Spleen (tissue), 11 donors: ENCODE data around the gene TSPAN33. TPM values are rescaled to one million over a fixed set of nuclear protein-coding genes. Genes with fewer than 3 reads are reported as not detected.

Source experiments
- DNase-seq: peaks from one replicate; pipeline ENCODE4 v3.0.0-alpha.2; 2020
- H3K27ac ChIP-seq, 8 donors: fragments of 200-600 bp; sonication (generic) in 7 of 8; 1 replicate in 4 of 8; 2 replicates in 4 of 8; pipeline versions ENCODE4 v1.5.0 to v1.8.0; 2016 to 2021; ENCODE audit warnings: inconsistent platforms in 4 of 8, mild to moderate bottlenecking in 4 of 8, moderate library complexity in 1 of 8
- H3K27me3 ChIP-seq, 7 donors: fragments of 200-600 bp; sonication (generic) in 6 of 7; replicated peaks in 1 of 7; 1 replicate in 4 of 7; 2 replicates in 3 of 7; pipeline versions ENCODE4 v1.5.0 to v1.8.0; 2016 to 2021; ENCODE audit warnings: inconsistent platforms in 3 of 7, mild to moderate bottlenecking in 1 of 7
- H3K36me3 ChIP-seq, 6 donors: fragments of 200-600 bp; sonication (generic) in 5 of 6; 1 replicate in 4 of 6; 2 replicates in 2 of 6; pipeline versions ENCODE4 v1.5.0 to v1.8.0; 2016 to 2021; ENCODE audit warnings: inconsistent platforms in 2 of 6
- H3K4me1 ChIP-seq, 6 donors: fragments of 200-600 bp; sonication (generic) in 5 of 6; 1 replicate in 3 of 6; 2 replicates in 3 of 6; pipeline versions ENCODE4 v1.5.0 to v1.8.0; 2016 to 2021; ENCODE audit warnings: inconsistent platforms in 3 of 6
- H3K4me3 ChIP-seq, 8 donors: fragments of 200-600 bp; sonication (generic) in 7 of 8; 1 replicate in 4 of 8; 2 replicates in 4 of 8; pipeline versions ENCODE4 v1.5.0 to v1.8.0; 2016 to 2021; ENCODE audit warnings: inconsistent platforms in 4 of 8, mild to moderate bottlenecking in 4 of 8, moderate library complexity in 2 of 8
- H3K9me3 ChIP-seq, 8 donors: fragments of 200-600 bp; sonication (generic) in 7 of 8; 1 replicate in 4 of 8; 2 replicates in 4 of 8; pipeline versions ENCODE4 v1.5.0 to v1.8.0; 2016 to 2021; ENCODE audit warnings: inconsistent platforms in 4 of 8
- CTCF ChIP-seq, 11 experiments: fragments of 200-600 bp in 7 of 11; fragments of 450-650 bp in 4 of 11; sonication (generic) in 4 of 11; IDR thresholded peaks in 8 of 11; conservative IDR thresholded peaks in 3 of 11; 1 replicate in 7 of 11; 2 replicates in 4 of 11; pipeline versions ENCODE4 v1.4.0 to v1.8.0; 2016 to 2021; ENCODE audit warnings: antibody characterized with exemption in 11 of 11, inconsistent platforms in 4 of 11, mild to moderate bottlenecking in 1 of 11
- POLR2A ChIP-seq, 3 donors: fragments of 450-650 bp; IDR thresholded peaks; one replicate each; pipeline ENCODE4 v1.5.1; 2017; ENCODE audit warnings: antibody characterized with exemption in 3 of 3, mild to moderate bottlenecking in 1 of 3
- POLR2AphosphoS5 ChIP-seq, 3 donors: sonication (generic); formaldehyde crosslinking; IDR thresholded peaks; one replicate each; pipeline ENCODE4 v1.5.1; 2017; ENCODE audit warnings: antibody characterized with exemption in 3 of 3
- WGBS, 5 donors: extraction: QIAGEN DNeasy Blood & Tissue Kit in 3 of 5; methylation state at CpG; one replicate each; pipeline versions ENCODE4 v1.1.5 to v1.1.7; 2013 to 2018; 5-methylcytosine and 5-hydroxymethylcytosine counted together
- intact Hi-C: fragments of 100-400 bp; cut with DNase I; formaldehyde crosslinking; loops from one replicate; pipeline ENCODE4 v1.15.0; 2023; ENCODE audit warnings: low total_unique reads
- polyA plus RNA-seq, 3 donors: library from polyadenylated mRNA; stranded (reverse); fragments of 200-250 nt; gene quantifications; one replicate each; pipeline ENCODE4 v1.2.1, GENCODE V29; 2013
- total RNA-seq, 7 donors: library from RNA; depleted of rRNA in 3 of 7; stranded (reverse); fragments of >200 nt in 3 of 7; fragmentation: NEBNext Ultra II Directional in 4 of 7; extraction: Animal tissue kit (Norgen Biotek cat#: 25700) in 4 of 7; gene quantifications; one replicate each; pipeline versions ENCODE4 v1.1.0 to v1.2.1, GENCODE V29; 2016 to 2021
- donor health status: healthy with polysubstance abuse.
- donor health status: DM: no; HTN: no; CAD: no; lungs with moderate emphysema.
- donor health status: DM: no; HTN: no; CAD: no.
- donor health status: Bipolar disorder and iron deficiency.
- donor health status: healthy.
- donor health status: DM: no; HTN: no; CAD: no.
- donor health status: DM: yes; HTN: yes; CAD: no.

Gene TSPAN33
- total and polyA plus RNA-seq, 10 donors = 37.0 to 57.9 (median 47.2) TPM

DNA sequence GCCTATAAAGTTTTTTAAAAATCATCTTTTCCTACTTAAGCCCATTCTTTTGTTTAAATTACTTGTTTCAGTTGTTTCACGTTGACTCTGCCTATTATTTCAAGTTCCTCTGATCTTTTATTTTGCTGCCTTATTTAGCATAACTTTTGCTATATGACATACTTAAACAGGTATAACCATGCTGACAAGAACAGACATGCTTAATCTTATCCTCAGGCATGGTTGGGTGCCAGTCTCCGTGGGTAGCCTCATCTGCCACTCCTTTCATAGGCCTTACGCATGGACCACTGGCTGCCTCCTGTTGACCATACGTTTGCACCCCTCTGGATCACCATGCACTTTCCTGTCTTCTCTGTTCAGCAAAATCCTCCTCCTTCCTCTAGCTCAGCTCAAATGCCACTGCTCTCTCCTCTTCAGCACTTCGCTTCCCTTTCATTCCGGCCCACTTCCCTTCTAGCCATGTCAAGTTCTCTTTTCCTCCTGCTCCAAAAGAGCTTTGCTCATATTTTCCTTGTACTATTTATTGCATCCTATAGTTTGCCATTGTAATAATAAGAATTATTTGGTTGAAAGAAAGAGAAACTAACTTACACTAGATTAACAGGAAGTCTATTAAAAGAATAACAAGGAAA, 10.0 kb upstream of the TSPAN33 start:
- no peaks in the 10 kb centered on the region for H3K36me3 ChIP-seq

DNA sequence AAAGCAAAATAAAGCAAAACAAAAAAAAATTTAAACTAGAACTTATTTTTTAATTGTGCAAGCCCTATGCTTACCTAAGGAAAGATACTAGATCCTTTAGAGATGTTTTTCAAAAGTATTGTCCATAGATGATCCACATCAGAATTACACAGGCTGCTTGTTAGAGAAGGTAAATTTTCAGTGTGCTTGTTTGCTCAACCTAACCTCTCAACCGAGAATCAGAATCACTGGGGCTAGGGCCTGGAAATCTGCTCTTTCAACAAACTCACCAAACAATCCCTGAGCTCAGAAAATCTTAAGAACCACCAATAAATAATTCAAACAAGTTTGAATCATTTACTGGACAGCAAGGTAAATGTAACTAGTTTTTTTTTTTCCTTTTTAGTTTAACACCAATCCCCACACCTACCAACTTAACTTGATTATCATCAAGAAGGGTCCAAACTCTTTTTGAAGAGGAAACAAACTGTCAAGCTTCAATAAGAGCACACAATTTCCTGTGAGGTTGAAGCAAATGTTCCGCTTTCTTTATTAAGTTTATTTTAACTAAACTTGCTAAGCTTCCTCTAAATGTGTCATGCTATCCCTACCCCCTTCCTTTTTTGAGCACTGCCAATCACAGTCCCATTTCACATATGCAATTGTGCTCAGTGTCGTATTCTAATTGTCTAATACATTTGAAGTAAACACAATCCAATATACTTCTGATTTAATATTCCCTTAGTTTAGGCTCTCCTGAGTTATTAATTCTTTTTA, 7.4 kb upstream of the TSPAN33 start:
- no peak for DNase-seq
- no peak overlapping the region for H3K4me3 ChIP-seq
- peak overlapping the region; percentile 55 to 89 (median 80) for H3K27ac ChIP-seq
- no peak for TF ChIP-seq CTCF (IDR thresholded peaks at IDR 0.05 in 8 of 11, conservative IDR thresholded peaks at IDR 0.05 in 3 of 11)
- TF ChIP-seq POLR2A (IDR thresholded peaks at IDR 0.05) = peak in 1 of 3 donors; percentile 26
- H3K36me3 ChIP-seq = no peaks in the 10 kb centered on the region
- 16 to 25% (median 19%) methylated on average over 3 of the region's 3 CpGs for WGBS, 5 donors
- H3K4me1 ChIP-seq = peaks cover 12 to 64% (median 32%) of the 10 kb centered on the region in 6 donors
- H3K27me3 ChIP-seq = no peaks in the 10 kb centered on the region
- H3K9me3 ChIP-seq = no peaks in the 10 kb centered on the region
- intact Hi-C loops = no loop called here

More for the DNA sequence above, 10.0 kb upstream of the TSPAN33 start:
- H3K27ac ChIP-seq = peak overlapping the region; percentile 55 to 89 (median 80)
- no peak for DNase-seq
- TF ChIP-seq POLR2AphosphoS5 (IDR thresholded peaks at IDR 0.05) (no peak), CTCF (IDR thresholded peaks at IDR 0.05 in 8 of 11, conservative IDR thresholded peaks at IDR 0.05 in 3 of 11) (no peak), POLR2A (IDR thresholded peaks at IDR 0.05) (no peak)
- peaks cover 12 to 63% (median 32%) of the 10 kb centered on the region in 6 donors for H3K4me1 ChIP-seq
- 45 to 66% (median 53%) methylated on average over 6 of the region's 6 CpGs for WGBS, 5 donors
- H3K27me3 ChIP-seq = no peaks in the 10 kb centered on the region
- no peak overlapping the region for H3K4me3 ChIP-seq
- intact Hi-C loops = no loop called here
- H3K9me3 ChIP-seq = no peaks in the 10 kb centered on the region

DNA sequence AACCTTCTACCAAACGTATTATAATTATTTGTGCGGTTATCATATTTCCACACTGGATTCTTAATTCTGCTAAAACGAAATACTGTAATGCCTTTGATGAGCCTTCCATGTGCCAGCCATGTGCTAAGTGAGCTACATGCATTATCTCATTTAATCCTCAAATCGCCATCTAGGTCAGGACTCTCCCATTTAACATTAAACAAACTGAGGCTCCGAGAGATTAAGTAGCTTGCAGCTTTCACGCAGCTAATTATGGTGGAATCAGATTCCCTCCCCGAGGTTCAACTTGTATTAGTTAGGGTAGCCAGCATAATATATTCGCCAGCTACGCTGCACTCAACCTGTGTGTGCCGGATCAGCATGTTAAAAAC, 798 bp upstream of the TSPAN33 start:
- Histone ChIP-seq H3K4me1 (peaks cover 6 to 61% (median 45%) of the 10 kb centered on the region in 6 donors), H3K9me3 (no peaks in the 10 kb centered on the region), H3K27ac (no peak overlapping the region), H3K4me3 (peak overlapping the region in 6 of 8 donors; percentile 51 to 83 (median 56)), H3K27me3 (peaks cover 0 to 28% (median 10%) of the 10 kb centered on the region in 7 donors), H3K36me3 (peaks cover 0 to 8% (median 0%) of the 10 kb centered on the region in 6 donors)
- intact Hi-C loops = no loop called here
- no peak for DNase-seq
- TF ChIP-seq POLR2AphosphoS5 (IDR thresholded peaks at IDR 0.05) (no peak), CTCF (IDR thresholded peaks at IDR 0.05 in 8 of 11, conservative IDR thresholded peaks at IDR 0.05 in 3 of 11) (no peak), POLR2A (IDR thresholded peaks at IDR 0.05) (no peak)
- WGBS, 5 donors = 52 to 58% (median 55%) methylated on average over 10 of the region's 10 CpGs
